Choroid plexus epithelial cell (primary cell): ENCODE data around the gene ESR1.
"Not testable (repeated sequence)": the region's sequence is repeated elsewhere in the genome, so short reads cannot be mapped to it uniquely, and the experiment has no call there.

Source experiments
- DNase-seq: peaks from one replicate; pipeline ENCODE4 v3.0.0-alpha.2; 2010; ENCODE audit warnings: low read depth
- H3K4me3 ChIP-seq: 2 replicates; pipeline ENCODE4 v1.5.1; 2011; ENCODE audit warnings: low read depth, mild to moderate bottlenecking, control low read depth, low read length, moderate library complexity
- CTCF ChIP-seq: conservative IDR thresholded peaks from 2 replicates; pipeline ENCODE4 v1.5.1; 2011; ENCODE audit warnings: low read depth, mild to moderate bottlenecking, control low read depth, inconsistent platforms, low read length, moderate library complexity

The ESR1 gene

DNA sequence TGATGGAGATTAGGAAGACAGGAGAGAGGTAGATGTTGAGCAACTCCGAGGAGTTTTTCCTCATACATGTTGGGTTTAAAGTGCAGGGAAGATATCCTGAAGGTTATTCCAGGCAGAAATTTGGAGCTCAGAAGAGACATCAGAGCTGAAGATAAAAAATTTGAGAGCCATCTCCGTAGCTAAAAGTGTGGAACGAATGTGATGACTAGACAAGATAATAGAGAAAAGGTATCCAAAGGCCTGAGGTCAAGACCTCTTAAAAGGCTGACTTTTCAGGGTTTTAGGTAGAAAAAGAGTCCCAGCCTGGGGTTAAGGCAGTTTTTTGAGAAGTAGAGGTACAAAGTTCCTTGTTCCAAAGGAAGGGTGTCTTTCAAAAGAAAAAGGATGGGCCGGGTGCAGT is 214.8 kb downstream of the ESR1 start:
- TF ChIP-seq CTCF = no peak
- no peak overlapping the region for H3K4me3 ChIP-seq
- no peak for DNase-seq

GRCh38 chr6:152023613-152024012 is 216.1 kb downstream of the ESR1 start:
- no peak for DNase-seq
- TF ChIP-seq CTCF = no peak
- no peak overlapping the region for H3K4me3 ChIP-seq

GRCh38 chr6:152026291-152026690 is 218.8 kb downstream of the ESR1 start:
- no peak overlapping the region for H3K4me3 ChIP-seq
- DNase-seq = no peak
- no peak for TF ChIP-seq CTCF

- DNase-seq, H3K4me3 ChIP-seq: not testable (repeated sequence)
Measured at GRCh38 chr6:152026744-152027143, 219.3 kb downstream of the ESR1 start.

DNA sequence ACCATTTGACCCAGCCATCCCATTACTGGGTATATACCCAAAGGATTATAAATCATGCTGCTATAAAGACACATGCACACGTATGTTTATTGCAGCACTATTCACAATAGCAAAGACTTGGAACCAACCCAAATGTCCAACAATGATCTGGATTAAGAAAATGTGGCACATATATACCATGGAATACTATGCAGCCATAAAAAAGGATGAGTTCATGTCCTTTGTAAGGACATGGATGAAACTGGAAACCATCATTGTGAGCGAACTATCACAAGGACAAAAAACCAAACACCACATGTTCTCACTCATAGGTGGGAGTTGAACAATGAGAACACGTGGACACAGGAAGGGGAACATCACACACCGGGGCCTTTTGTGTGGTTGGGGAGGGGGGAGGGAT is 226.3 kb downstream of the ESR1 start:
- not testable (repeated sequence) for DNase-seq, H3K4me3 ChIP-seq

DNA sequence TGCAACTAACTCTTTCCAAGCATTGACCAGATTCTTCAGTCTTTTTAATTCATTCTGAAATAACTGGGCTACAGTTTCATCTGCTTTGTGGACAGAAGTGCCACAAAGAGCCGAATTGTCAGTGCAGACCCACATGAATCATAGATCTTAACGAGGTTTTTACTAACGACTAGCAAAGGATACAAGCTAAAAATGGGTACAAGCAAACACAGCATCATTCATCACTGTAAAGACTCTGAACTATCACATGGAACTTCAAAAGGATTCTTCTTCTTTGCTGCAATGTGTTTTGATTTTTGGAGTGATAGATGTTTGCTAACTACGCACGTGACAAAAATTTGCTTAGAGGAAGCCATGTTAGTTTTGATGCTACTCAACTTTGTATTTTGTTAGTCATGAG is 227.1 kb downstream of the ESR1 start:
- TF ChIP-seq CTCF = no peak
- H3K4me3 ChIP-seq = no peak overlapping the region
- DNase-seq = no peak

GRCh38 chr6:152046118-152046517 is 238.6 kb downstream of the ESR1 start:
- TF ChIP-seq CTCF = no peak
- H3K4me3 ChIP-seq = no peak overlapping the region
- no peak for DNase-seq

GRCh38 chr6:152048921-152049320 is 241.4 kb downstream of the ESR1 start:
- H3K4me3 ChIP-seq = no peak overlapping the region
- no peak for DNase-seq
- TF ChIP-seq CTCF = no peak
